Activated CD4-positive, alpha-beta memory T cell treated with anti-CD3 and anti-CD28 coated beads, Interleukin-2, amount 10 ng/mL, durations not matched to agents 7 days and 5 days (primary cell): ENCODE data around the gene CEP112. TPM values are rescaled to one million over a fixed set of nuclear protein-coding genes. Genes with fewer than 3 reads are reported as not detected.

Source experiments
- CTCF ChIA-PET: fragments of 350-600 bp; sonication (Branson Sonifier 250); formaldehyde crosslinking; loops from one replicate; lab custom pipeline; 2021; ENCODE audit warnings: antibody characterized with exemption, inconsistent platforms; lab: Charles Lee
- POLR2A ChIA-PET: fragments of 350-600 bp; sonication (Branson Sonifier 250); formaldehyde crosslinking; loops from one replicate; lab custom pipeline; 2021; ENCODE audit warnings: antibody characterized with exemption; lab: Charles Lee
- DNase-seq: peaks from one replicate; pipeline ENCODE4 v3.0.0-alpha.2; 2020
- H3K27ac Mint-ChIP-seq: one replicate; pipeline ENCODE4 v1.8.0; 2021; ENCODE audit warnings: mild to moderate bottlenecking, mixed read lengths
- H3K27me3 Mint-ChIP-seq: one replicate; pipeline ENCODE4 v1.8.0; 2021; ENCODE audit warnings: mixed read lengths
- H3K36me3 Mint-ChIP-seq: one replicate; pipeline ENCODE4 v1.8.0; 2021; ENCODE audit warnings: low read depth, mixed read lengths
- H3K4me1 Mint-ChIP-seq: one replicate; pipeline ENCODE4 v1.8.0; 2021; ENCODE audit warnings: mixed read lengths
- H3K4me3 Mint-ChIP-seq: one replicate; pipeline ENCODE4 v1.8.0; 2021; ENCODE audit warnings: mild to moderate bottlenecking, mixed read lengths
- H3K9me3 Mint-ChIP-seq: one replicate; pipeline ENCODE4 v1.8.0; 2021; ENCODE audit warnings: mixed read lengths
- total RNA-seq, 2 experiments: library from RNA; stranded (reverse); gene quantifications; one replicate each; pipeline ENCODE4 v1.2.3, GENCODE V29; 2021

CEP112 gene
- total RNA-seq, result 1 to 10 TPM; 4.5 to 4.6 TPM

- POLR2A ChIA-PET, result interaction anchor here (1.2 kb wide), 1 partner anchor 8 kb away, joined by 3 read pairs; no protein-coding TSS in a partner anchor
- H3K4me1 Mint-ChIP-seq, result peaks cover 16% of the 10 kb centered on the region
- peak within 1 kb of the TSS; percentile 52 for H3K27ac Mint-ChIP-seq
- H3K27me3 Mint-ChIP-seq, result no peaks in the 10 kb centered on the region
- H3K4me3 Mint-ChIP-seq, result peak within 1 kb of the TSS; percentile 79
- CTCF ChIA-PET, result no interaction called here
- no peaks in the 10 kb centered on the region for H3K9me3 Mint-ChIP-seq
- no peaks in the 10 kb centered on the region for H3K36me3 Mint-ChIP-seq
- DNase-seq, result peak; percentile 88
Measured at GRCh38 chr17:66191593-66192377, at the start of gene CEP112. CEP112 (minus strand) TSS chr17:66192133.

DNA sequence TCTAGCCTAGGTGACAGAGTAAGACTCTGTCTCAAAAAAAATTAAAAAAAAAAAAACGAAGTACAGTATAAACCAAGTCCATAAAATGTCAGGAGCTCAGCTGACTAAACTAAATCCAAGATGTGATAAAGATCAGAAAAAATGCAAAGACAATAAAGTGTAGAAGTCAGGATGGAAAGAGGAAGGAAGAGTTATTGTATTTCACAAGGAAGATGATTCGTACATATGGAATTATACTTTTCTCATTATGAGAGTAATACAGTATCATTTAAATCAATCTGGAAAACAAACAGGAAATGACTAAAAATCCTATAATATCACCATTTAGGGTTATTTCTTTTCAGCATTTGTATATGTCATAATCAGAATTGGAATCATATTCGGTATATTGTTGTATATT is 48.7 kb upstream of the CEP112 start:
- Mint-ChIP-seq H3K36me3 (no peaks in the 10 kb centered on the region), H3K9me3 (peaks cover 2% of the 10 kb centered on the region), H3K4me1 (peaks cover 4% of the 10 kb centered on the region), H3K27ac (no peak overlapping the region), H3K4me3 (no peak overlapping the region), H3K27me3 (peaks cover 8% of the 10 kb centered on the region)
- no peak for DNase-seq
- ChIA-PET POLR2A (no interaction called here), CTCF (interaction anchor here (0.6 kb wide), 1 partner anchor 120 kb away, joined by 3 read pairs; no protein-coding TSS in a partner anchor)

- no peak for DNase-seq
- ChIA-PET CTCF (interaction anchor here (0.6 kb wide), 1 partner anchor 121 kb away, joined by 3 read pairs; no protein-coding TSS in a partner anchor), POLR2A (no interaction called here)
- no peak overlapping the region for H3K27ac Mint-ChIP-seq
- H3K36me3 Mint-ChIP-seq, result no peaks in the 10 kb centered on the region
- no peak overlapping the region for H3K4me3 Mint-ChIP-seq
- H3K27me3 Mint-ChIP-seq, result peaks cover 8% of the 10 kb centered on the region
- peaks cover 2% of the 10 kb centered on the region for H3K9me3 Mint-ChIP-seq
- H3K4me1 Mint-ChIP-seq, result peaks cover 2% of the 10 kb centered on the region
Measured at GRCh38 chr17:66240013-66240412, 48.1 kb upstream of the CEP112 start.

DNA sequence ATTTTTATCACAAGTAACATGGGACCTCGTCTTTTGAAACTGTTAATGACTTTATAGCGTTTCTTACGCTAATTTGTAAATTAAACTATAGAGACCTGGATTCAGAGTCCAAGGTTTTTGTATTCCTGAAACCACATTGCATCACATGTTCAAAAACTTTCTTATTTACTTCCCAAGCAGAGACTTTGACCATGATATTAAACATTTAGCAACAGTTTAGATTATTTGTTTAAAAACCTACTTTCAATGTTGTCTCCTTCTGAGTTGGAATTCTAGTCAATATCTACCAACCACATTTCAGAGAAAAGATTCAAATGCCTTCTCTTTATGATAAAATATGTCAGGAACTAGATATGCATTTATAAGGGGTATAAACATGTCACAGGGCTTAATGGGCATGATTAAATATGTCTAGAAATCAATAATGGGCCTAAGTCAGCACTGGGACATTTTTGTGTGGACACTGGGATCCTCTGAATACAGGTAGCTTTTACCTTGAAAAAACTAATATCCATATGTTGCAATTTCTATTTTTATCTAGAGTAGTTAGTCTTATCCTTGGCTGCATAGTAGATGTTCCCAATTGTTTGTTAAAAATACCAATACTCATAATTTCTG is 43.6 kb upstream of the CEP112 start:
- Mint-ChIP-seq H3K27me3 (peaks cover 6% of the 10 kb centered on the region), H3K4me1 (peaks cover 6% of the 10 kb centered on the region), H3K4me3 (no peak overlapping the region), H3K27ac (no peak overlapping the region), H3K9me3 (peaks cover 2% of the 10 kb centered on the region), H3K36me3 (no peaks in the 10 kb centered on the region)
- CTCF ChIA-PET, result no interaction called here
- no peak for DNase-seq
- POLR2A ChIA-PET, result no interaction called here

DNA sequence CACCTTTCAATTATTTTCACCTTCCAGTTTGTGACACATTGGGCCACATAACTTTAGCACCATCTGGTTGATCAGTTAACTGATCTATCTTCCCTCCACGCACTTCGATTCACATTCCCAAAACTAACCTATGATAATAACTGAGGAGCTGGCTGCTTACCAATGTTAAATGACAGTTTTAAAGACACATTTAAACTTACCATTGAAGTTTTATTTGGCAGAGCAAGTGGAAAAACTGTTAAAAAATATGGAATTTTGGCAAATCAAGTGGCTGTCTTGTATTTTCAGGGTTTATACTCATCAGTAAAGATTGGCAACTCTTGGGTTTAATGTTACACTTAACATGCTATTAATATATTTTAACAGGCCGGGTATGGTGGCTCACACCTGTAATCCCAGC is 42.7 kb upstream of the CEP112 start:
- POLR2A ChIA-PET, result no interaction called here
- H3K36me3 Mint-ChIP-seq, result no peaks in the 10 kb centered on the region
- peaks cover 8% of the 10 kb centered on the region for H3K27me3 Mint-ChIP-seq
- CTCF ChIA-PET, result no interaction called here
- no peak for DNase-seq
- H3K4me1 Mint-ChIP-seq, result peaks cover 4% of the 10 kb centered on the region
- no peak overlapping the region for H3K4me3 Mint-ChIP-seq
- H3K9me3 Mint-ChIP-seq, result peaks cover 2% of the 10 kb centered on the region
- no peak overlapping the region for H3K27ac Mint-ChIP-seq

- POLR2A ChIA-PET, result no interaction called here
- CTCF ChIA-PET, result no interaction called here
- Mint-ChIP-seq H3K9me3 (peaks cover 2% of the 10 kb centered on the region), H3K4me3 (no peak overlapping the region), H3K27ac (no peak overlapping the region), H3K27me3 (peaks cover 8% of the 10 kb centered on the region), H3K4me1 (peaks cover 4% of the 10 kb centered on the region), H3K36me3 (no peaks in the 10 kb centered on the region)
- no peak for DNase-seq
Measured at GRCh38 chr17:66233023-66233753, 41.3 kb upstream of the CEP112 start.

GRCh38 chr17:66230922-66231591 is 39.1 kb upstream of the CEP112 start:
- peaks cover 8% of the 10 kb centered on the region for H3K27me3 Mint-ChIP-seq
- POLR2A ChIA-PET, result no interaction called here
- CTCF ChIA-PET, result no interaction called here

DNA sequence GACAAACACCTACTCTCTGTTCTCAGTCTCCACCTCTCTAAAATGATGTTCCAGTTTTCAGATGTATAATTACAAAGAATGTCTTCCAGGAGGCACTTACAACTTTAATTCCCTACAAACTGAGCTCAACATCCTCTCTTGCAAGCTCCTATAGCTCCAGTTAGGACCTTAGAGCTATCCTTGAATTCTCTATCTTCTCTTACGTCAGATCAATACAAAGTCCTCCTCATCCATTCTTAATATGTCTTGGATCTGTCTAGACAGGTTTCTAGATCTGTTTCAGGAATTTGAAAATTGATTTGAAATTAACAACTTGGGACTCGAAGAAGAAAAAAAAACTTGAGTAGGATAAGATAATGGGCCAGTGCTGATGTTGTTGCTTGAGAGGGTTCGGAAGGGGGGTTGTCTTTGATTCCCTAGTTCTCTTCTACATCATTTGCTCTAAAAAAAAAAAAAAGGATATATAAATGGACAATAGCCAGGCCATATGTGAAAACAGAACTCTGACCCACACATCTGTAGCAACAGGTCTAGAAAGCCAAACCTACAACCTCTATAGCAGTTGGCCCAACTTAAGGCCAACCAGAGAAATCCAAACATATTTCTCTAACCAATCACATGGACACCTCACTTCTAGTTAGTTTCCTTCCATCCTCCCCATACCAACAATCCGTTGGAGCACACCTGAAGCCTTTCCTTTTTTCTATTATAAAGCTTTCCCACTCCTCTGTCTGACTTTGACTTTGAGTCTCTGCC is 38.0 kb upstream of the CEP112 start:
- POLR2A ChIA-PET, result no interaction called here
- Mint-ChIP-seq H3K36me3 (no peaks in the 10 kb centered on the region), H3K9me3 (no peaks in the 10 kb centered on the region), H3K27ac (no peak overlapping the region), H3K27me3 (peaks cover 8% of the 10 kb centered on the region), H3K4me1 (peaks cover 4% of the 10 kb centered on the region), H3K4me3 (no peak overlapping the region)
- CTCF ChIA-PET, result no interaction called here
- DNase-seq, result no peak

More at GRCh38 chr17:66230922-66231591, 39.1 kb upstream of the CEP112 start:
- Mint-ChIP-seq H3K4me1 (peaks cover 4% of the 10 kb centered on the region), H3K36me3 (no peaks in the 10 kb centered on the region), H3K4me3 (no peak overlapping the region), H3K27ac (no peak overlapping the region), H3K9me3 (no peaks in the 10 kb centered on the region)
- no peak for DNase-seq

GRCh38 chr17:66228887-66229782 is 37.2 kb upstream of the CEP112 start, which contains the start of gene APOH:
APOH (minus strand) TSS chr17:66229415; CDS start chr17:66229379, 36 bp downstream.
- POLR2A ChIA-PET, result no interaction called here
- Mint-ChIP-seq H3K4me3 (no peak within 1 kb of the TSS), H3K36me3 (no peaks in the 10 kb centered on the region), H3K9me3 (no peaks in the 10 kb centered on the region), H3K4me1 (peaks cover 4% of the 10 kb centered on the region), H3K27me3 (peaks cover 8% of the 10 kb centered on the region), H3K27ac (no peak within 1 kb of the TSS)
- CTCF ChIA-PET, result no interaction called here
- DNase-seq, result no peak

GRCh38 chr17:66227212-66228045 is 35.5 kb upstream of the CEP112 start:
- Mint-ChIP-seq H3K36me3 (no peaks in the 10 kb centered on the region), H3K4me1 (no peaks in the 10 kb centered on the region), H3K4me3 (no peak overlapping the region), H3K9me3 (no peaks in the 10 kb centered on the region), H3K27me3 (peaks cover 9% of the 10 kb centered on the region), H3K27ac (no peak overlapping the region)
- ChIA-PET POLR2A (no interaction called here), CTCF (interaction anchor here (1.0 kb wide), 1 partner anchor 21 kb away, joined by 3 read pairs; no protein-coding TSS in a partner anchor)
- no peak for DNase-seq

GRCh38 chr17:66222798-66223350 is 30.9 kb upstream of the CEP112 start:
- Mint-ChIP-seq H3K4me1 (no peaks in the 10 kb centered on the region), H3K27ac (no peak overlapping the region), H3K27me3 (peaks cover 12% of the 10 kb centered on the region), H3K4me3 (no peak overlapping the region), H3K36me3 (no peaks in the 10 kb centered on the region), H3K9me3 (no peaks in the 10 kb centered on the region)
- CTCF ChIA-PET, result no interaction called here
- POLR2A ChIA-PET, result no interaction called here
- DNase-seq, result no peak
